Measurements from ENCODE around the gene NHEJ1. TPM values are rescaled to one million over a fixed set of nuclear protein-coding genes. Genes with fewer than 3 reads are reported as not detected.

The NHEJ1 gene
- total RNA-seq, 1 donor from 2014 or later, result 17.7 TPM

DNA sequence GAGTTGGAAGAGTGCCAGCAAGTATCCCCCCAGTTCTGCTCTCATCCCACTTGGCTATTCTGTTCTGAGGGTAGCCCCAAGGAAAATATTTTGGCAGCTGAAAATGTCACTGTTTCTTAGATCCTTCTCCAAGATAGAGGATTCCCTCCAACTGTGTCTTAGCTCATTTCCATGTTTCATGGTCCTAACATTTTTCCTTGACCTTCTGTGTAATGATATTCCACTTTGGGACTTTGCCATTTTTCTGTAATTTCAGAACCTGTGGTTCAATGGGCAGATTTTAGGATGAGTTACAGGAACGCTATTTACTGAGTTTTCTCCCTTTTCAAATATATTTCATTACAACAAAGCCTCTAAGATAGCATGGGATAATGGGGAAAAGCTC lies 34.7 kb downstream of the NHEJ1 start:
- intact Hi-C loops (cut with DNase I), result no loop called here
- no peaks in the 10 kb centered on the region for H3K27me3 ChIP-seq
- TF ChIP-seq POLR2A (IDR thresholded peaks at IDR 0.05) (no peak), POLR2AphosphoS5 (IDR thresholded peaks at IDR 0.05; ENCODE audit: insufficient read depth in 1 of 2, low read depth in 1 of 2) (no peak)
- TF ChIP-seq, protein P1, sequence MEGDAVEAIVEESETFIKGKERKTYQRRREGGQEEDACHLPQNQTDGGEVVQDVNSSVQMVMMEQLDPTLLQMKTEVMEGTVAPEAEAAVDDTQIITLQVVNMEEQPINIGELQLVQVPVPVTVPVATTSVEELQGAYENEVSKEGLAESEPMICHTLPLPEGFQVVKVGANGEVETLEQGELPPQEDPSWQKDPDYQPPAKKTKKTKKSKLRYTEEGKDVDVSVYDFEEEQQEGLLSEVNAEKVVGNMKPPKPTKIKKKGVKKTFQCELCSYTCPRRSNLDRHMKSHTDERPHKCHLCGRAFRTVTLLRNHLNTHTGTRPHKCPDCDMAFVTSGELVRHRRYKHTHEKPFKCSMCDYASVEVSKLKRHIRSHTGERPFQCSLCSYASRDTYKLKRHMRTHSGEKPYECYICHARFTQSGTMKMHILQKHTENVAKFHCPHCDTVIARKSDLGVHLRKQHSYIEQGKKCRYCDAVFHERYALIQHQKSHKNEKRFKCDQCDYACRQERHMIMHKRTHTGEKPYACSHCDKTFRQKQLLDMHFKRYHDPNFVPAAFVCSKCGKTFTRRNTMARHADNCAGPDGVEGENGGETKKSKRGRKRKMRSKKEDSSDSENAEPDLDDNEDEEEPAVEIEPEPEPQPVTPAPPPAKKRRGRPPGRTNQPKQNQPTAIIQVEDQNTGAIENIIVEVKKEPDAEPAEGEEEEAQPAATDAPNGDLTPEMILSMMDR (IDR thresholded peaks at IDR 0.05), result no peak
- DNase-seq (ENCODE audit: extremely low spot score in 2 of 2), result no peak
- no peak overlapping the region for H3K4me3 ChIP-seq
- H3K4me1 ChIP-seq, result peaks cover 14% of the 10 kb centered on the region
- no peaks in the 10 kb centered on the region for H3K36me3 ChIP-seq
- H3K9me3 ChIP-seq, result no peaks in the 10 kb centered on the region
- no peak overlapping the region for H3K27ac ChIP-seq

GRCh38 chr2:219125225-219125885 lies 35.3 kb downstream of the NHEJ1 start:
- H3K27me3 ChIP-seq, result no peaks in the 10 kb centered on the region
- no peak for TF ChIP-seq POLR2AphosphoS5 (IDR thresholded peaks at IDR 0.05; ENCODE audit: insufficient read depth in 1 of 2, low read depth in 1 of 2)
- no peaks in the 10 kb centered on the region for H3K36me3 ChIP-seq
- H3K4me3 ChIP-seq, result no peak overlapping the region
- no peaks in the 10 kb centered on the region for H3K9me3 ChIP-seq
- intact Hi-C loops (cut with DNase I), result no loop called here
- H3K27ac ChIP-seq, result no peak overlapping the region
- DNase-seq (ENCODE audit: extremely low spot score in 2 of 2), result no peak
- H3K4me1 ChIP-seq, result peaks cover 14% of the 10 kb centered on the region

GRCh38 chr2:219124381-219125110 lies 36.1 kb downstream of the NHEJ1 start:
- no peak for TF ChIP-seq POLR2A (IDR thresholded peaks at IDR 0.05)
- TF ChIP-seq, protein P1 (IDR thresholded peaks at IDR 0.05), result no peak
- TF ChIP-seq POLR2AphosphoS5 (IDR thresholded peaks at IDR 0.05; ENCODE audit: insufficient read depth in 1 of 2, low read depth in 1 of 2), result no peak
- no peaks in the 10 kb centered on the region for H3K9me3 ChIP-seq
- peaks cover 14% of the 10 kb centered on the region for H3K4me1 ChIP-seq
- DNase-seq (ENCODE audit: extremely low spot score in 2 of 2), result no peak
- intact Hi-C loops (cut with DNase I), result no loop called here
- no peak overlapping the region for H3K27ac ChIP-seq
- no peak overlapping the region for H3K4me3 ChIP-seq
- H3K27me3 ChIP-seq, result no peaks in the 10 kb centered on the region
- no peaks in the 10 kb centered on the region for H3K36me3 ChIP-seq

DNA sequence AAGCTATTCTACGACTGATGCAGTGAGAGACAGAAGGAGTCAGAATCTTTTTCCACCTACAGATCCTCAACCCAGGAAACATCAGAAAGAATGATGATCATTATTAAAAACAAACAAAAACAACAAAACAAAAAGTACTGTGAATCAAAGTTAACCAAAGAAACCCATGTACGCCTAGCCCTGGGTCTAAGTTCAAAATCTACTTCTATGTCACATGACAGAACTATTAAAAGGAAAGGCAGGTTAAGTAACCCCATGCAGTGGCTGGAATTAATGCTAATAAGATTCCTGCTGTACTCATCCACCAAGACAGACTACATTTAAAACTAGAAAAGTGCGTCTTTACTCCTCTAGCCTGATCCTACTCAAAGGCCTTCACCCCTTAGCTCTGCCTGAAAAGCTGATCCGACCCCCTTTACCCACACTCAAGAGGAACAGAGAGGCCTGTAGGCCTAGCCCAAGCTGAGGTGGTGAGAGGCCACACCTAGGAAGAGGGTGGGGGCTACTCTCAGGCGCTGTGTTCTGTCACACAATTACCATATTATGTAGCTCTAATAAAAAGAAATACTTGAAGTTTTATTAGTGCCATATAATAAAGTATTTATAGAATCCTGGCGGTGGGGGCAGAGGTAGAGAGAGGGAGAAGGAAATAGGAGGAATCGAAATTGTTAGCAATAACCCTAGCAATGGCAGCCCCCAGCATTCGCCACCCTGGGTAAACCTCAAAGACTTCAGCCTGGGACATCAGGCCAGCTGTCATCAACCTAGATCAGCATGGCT lies 37.1 kb downstream of the NHEJ1 start:
- H3K9me3 ChIP-seq, result no peaks in the 10 kb centered on the region
- TF ChIP-seq POLR2AphosphoS5 (IDR thresholded peaks at IDR 0.05; ENCODE audit: insufficient read depth in 1 of 2, low read depth in 1 of 2) (no peak), POLR2A (IDR thresholded peaks at IDR 0.05) (no peak)
- TF ChIP-seq, protein P1 (IDR thresholded peaks at IDR 0.05), result no peak
- no peaks in the 10 kb centered on the region for H3K27me3 ChIP-seq
- H3K36me3 ChIP-seq, result no peaks in the 10 kb centered on the region
- DNase-seq (ENCODE audit: extremely low spot score in 2 of 2), result no peak
- no peak overlapping the region for H3K27ac ChIP-seq
- intact Hi-C loops (cut with DNase I), result no loop called here
- no peak overlapping the region for H3K4me3 ChIP-seq
- H3K4me1 ChIP-seq, result peaks cover 14% of the 10 kb centered on the region

- Histone ChIP-seq H3K27me3 (no peaks in the 10 kb centered on the region), H3K4me3 (no peak overlapping the region), H3K36me3 (no peaks in the 10 kb centered on the region), H3K9me3 (no peaks in the 10 kb centered on the region), H3K27ac (no peak overlapping the region), H3K4me1 (peaks cover 15% of the 10 kb centered on the region)
- intact Hi-C loops (cut with DNase I), result no loop called here
- no peak for DNase-seq (ENCODE audit: extremely low spot score in 2 of 2)
- TF ChIP-seq, protein P1 (IDR thresholded peaks at IDR 0.05), result no peak
- no peak for TF ChIP-seq POLR2A (IDR thresholded peaks at IDR 0.05)
- no peak for TF ChIP-seq POLR2AphosphoS5 (IDR thresholded peaks at IDR 0.05; ENCODE audit: insufficient read depth in 1 of 2, low read depth in 1 of 2)
These were observed 38.2 kb downstream of the NHEJ1 start for GRCh38 chr2:219122202-219122980.

Data from vagina (tissue), 2 donors.